Sigmoid colon (tissue), 7 donors: ENCODE results near the gene TJP3. TPM values are rescaled to one million over a fixed set of nuclear protein-coding genes. Genes with fewer than 3 reads are reported as not detected.

Source experiments
- DNase-seq: peaks from one replicate; pipeline ENCODE4 v3.0.0-alpha.2; 2019
- H3K27ac ChIP-seq, 4 donors: fragments of 200-600 bp; sonication (generic); one replicate each; pipeline ENCODE4 v1.5.1; 2016 to 2019; ENCODE audit warnings: mild to moderate bottlenecking in 1 of 4
- H3K27me3 ChIP-seq, 3 donors: fragments of 200-600 bp; sonication (generic); one replicate each; pipeline ENCODE4 v1.5.1; 2019; ENCODE audit warnings: mild to moderate bottlenecking in 1 of 3
- H3K36me3 ChIP-seq, 4 donors: fragments of 200-600 bp; sonication (generic); one replicate each; pipeline ENCODE4 v1.5.1; 2016 to 2019
- H3K4me1 ChIP-seq, 4 donors: fragments of 200-600 bp; sonication (generic); one replicate each; pipeline ENCODE4 v1.5.1; 2017 to 2019
- H3K4me3 ChIP-seq, 4 donors: fragments of 200-600 bp; sonication (generic); one replicate each; pipeline ENCODE4 v1.5.1; 2017 to 2019; ENCODE audit warnings: mild to moderate bottlenecking in 2 of 4, moderate library complexity in 1 of 4
- H3K9me3 ChIP-seq, 4 donors: fragments of 200-600 bp in 3 of 4; sonication (generic) in 3 of 4; one replicate each; pipeline versions ENCODE4 v1.5.1 to v1.6.1; 2013 to 2019
- EP300 ChIP-seq, 4 donors: sonication (generic); formaldehyde crosslinking; IDR thresholded peaks; one replicate each; pipeline ENCODE4 v1.6.1; 2017; ENCODE audit warnings: antibody characterized with exemption in 4 of 4
- POLR2A ChIP-seq, 2 donors: fragments of 450-650 bp; IDR thresholded peaks; one replicate each; pipeline ENCODE4 v1.6.1; 2016; ENCODE audit warnings: antibody characterized with exemption in 2 of 2, mild to moderate bottlenecking in 2 of 2, moderate library complexity in 2 of 2
- POLR2AphosphoS5 ChIP-seq, 4 donors: sonication (generic); formaldehyde crosslinking; IDR thresholded peaks; one replicate each; pipeline ENCODE4 v1.6.1; 2017; ENCODE audit warnings: antibody characterized with exemption in 4 of 4
- WGBS, 2 donors: extraction: QIAGEN DNeasy Blood & Tissue Kit; methylation state at CpG; one replicate each; pipeline ENCODE4 v1.1.7; 2013; 5-methylcytosine and 5-hydroxymethylcytosine counted together
- intact Hi-C: fragments of 100-400 bp; cut with DNase I; formaldehyde crosslinking; loops from one replicate; pipeline ENCODE4 v1.15.1; 2023
- polyA plus RNA-seq, 3 donors: library from polyadenylated mRNA; stranded (reverse); fragments of 200-250 nt; gene quantifications; one replicate each; pipeline ENCODE4 v1.2.3, GENCODE V29; 2013
- total RNA-seq, 4 donors: library from RNA; depleted of rRNA; stranded (reverse); fragments of >200 nt; gene quantifications; one replicate each; pipeline ENCODE4 v1.1.0, GENCODE V29; 2016
- TF ChIP-seq, protein P1 (sequence below), 4 experiments: fragments of 450-650 bp in 3 of 4; fragments of 200-600 bp in 1 of 4; IDR thresholded peaks; one replicate each; pipeline ENCODE4 v1.5.1; 2016 to 2019; ENCODE audit warnings: antibody characterized with exemption in 4 of 4, mild to moderate bottlenecking in 3 of 4, moderate library complexity in 2 of 4
- donor health status: healthy with polysubstance abuse.
- donor health status: Bipolar disorder and iron deficiency.
- donor health status: healthy.

Gene TJP3
- total and polyA plus RNA-seq, 7 donors, result 0.33 to 245 (median 80.2) TPM; not detected in 1

DNA sequence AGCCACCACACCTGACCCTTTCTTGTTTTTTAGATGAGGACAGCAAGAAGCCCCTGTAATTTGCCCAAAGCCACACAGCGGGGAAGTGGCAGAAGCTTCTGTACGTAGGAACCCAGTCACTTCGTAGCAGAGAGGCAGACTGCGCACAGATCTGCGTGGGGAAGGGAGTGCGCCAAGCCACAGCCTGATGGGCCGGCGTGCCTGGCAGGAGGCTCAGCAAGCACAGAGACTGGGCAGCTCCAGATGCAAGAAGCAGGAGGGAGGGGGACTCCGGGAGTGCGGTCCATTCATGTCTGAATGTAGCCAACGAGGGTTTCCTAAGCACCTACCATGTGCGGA is 347 bp upstream of the TJP3 start:
- WGBS, 2 donors, result 22 to 73% methylated on average over 12 of the region's 12 CpGs
- peaks cover 0 to 3% (median 0%) of the 10 kb centered on the region in 3 donors for H3K27me3 ChIP-seq
- no peak for DNase-seq
- H3K4me3 ChIP-seq, result no peak overlapping the region
- intact Hi-C loops, result no loop called here
- TF ChIP-seq, protein P1, sequence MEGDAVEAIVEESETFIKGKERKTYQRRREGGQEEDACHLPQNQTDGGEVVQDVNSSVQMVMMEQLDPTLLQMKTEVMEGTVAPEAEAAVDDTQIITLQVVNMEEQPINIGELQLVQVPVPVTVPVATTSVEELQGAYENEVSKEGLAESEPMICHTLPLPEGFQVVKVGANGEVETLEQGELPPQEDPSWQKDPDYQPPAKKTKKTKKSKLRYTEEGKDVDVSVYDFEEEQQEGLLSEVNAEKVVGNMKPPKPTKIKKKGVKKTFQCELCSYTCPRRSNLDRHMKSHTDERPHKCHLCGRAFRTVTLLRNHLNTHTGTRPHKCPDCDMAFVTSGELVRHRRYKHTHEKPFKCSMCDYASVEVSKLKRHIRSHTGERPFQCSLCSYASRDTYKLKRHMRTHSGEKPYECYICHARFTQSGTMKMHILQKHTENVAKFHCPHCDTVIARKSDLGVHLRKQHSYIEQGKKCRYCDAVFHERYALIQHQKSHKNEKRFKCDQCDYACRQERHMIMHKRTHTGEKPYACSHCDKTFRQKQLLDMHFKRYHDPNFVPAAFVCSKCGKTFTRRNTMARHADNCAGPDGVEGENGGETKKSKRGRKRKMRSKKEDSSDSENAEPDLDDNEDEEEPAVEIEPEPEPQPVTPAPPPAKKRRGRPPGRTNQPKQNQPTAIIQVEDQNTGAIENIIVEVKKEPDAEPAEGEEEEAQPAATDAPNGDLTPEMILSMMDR (IDR thresholded peaks at IDR 0.05), result no peak
- TF ChIP-seq POLR2A (IDR thresholded peaks at IDR 0.05), result no peak
- no peak for TF ChIP-seq EP300 (IDR thresholded peaks at IDR 0.05)
- no peak for TF ChIP-seq POLR2AphosphoS5 (IDR thresholded peaks at IDR 0.05)
- H3K4me1 ChIP-seq, result peaks cover 0 to 8% (median 3%) of the 10 kb centered on the region in 4 donors
- no peaks in the 10 kb centered on the region for H3K9me3 ChIP-seq
- no peaks in the 10 kb centered on the region for H3K36me3 ChIP-seq
- no peak overlapping the region for H3K27ac ChIP-seq

- intact Hi-C loops, result no loop called here
- peak; percentile 8 to 71 (median 62) for TF ChIP-seq POLR2AphosphoS5 (IDR thresholded peaks at IDR 0.05)
- TF ChIP-seq EP300 (IDR thresholded peaks at IDR 0.05), result peak in 1 of 4 donors; percentile 58
- TF ChIP-seq POLR2A (IDR thresholded peaks at IDR 0.05), result no peak
- TF ChIP-seq, protein P1 (IDR thresholded peaks at IDR 0.05), result no peak
- H3K4me1 ChIP-seq, result peaks cover 0 to 14% (median 3%) of the 10 kb centered on the region in 4 donors
- peak; percentile 91 for DNase-seq
- H3K27me3 ChIP-seq, result peaks cover 0 to 3% (median 0%) of the 10 kb centered on the region in 3 donors
- WGBS, 2 donors, result 9 to 37% methylated on average over 20 of the region's 20 CpGs
- no peaks in the 10 kb centered on the region for H3K9me3 ChIP-seq
- no peaks in the 10 kb centered on the region for H3K36me3 ChIP-seq
- H3K27ac ChIP-seq, result no peak overlapping the region
- no peak overlapping the region for H3K4me3 ChIP-seq
These were observed 2.2 kb downstream of the TJP3 start for GRCh38 chr19:3710265-3710812.

DNA sequence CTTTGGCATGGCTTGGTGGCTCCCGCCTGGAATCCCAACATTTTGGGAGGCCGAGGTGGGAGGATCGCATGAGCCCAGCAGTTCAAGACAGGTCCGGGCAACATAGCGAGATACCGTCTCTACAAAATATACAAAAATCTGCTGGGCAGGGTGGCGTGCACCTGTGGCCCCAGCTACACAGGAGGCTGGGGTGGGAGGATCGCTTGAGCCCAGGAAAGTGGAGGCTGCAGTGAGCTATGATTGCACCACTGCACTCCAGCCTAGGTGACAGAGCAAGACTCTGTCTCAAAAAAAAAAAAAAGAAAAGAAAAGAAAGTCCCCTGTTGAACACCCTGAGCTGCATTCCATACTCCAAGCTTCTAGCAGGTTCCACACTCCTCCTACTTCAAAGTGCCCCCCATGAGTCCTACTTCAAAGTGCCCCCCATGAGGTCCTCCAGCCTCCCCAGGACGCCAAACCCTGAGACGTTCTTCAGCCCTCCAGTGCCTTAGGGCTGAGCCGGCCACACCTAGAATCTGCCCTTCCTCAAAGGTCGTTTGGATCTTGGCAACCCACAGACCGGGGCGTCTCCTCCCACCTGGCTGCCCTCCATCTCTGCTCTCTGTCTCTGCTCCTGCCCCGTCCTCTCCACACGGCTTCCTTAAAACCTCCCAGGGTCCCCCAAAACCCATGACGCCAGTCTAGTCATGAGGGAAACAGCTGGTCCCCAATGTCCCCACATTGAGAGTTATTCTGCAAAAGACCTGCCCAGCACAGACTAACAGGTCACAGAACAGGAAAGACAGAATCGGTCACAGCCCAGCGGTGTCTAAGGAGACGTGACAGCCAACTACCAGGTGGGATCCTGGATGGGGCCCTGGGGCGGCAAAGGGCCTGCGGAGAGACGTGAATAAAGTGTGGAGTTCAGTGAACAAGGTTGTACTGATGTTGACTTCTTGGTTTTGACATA is 4.8 kb downstream of the TJP3 start:
- Histone ChIP-seq H3K27me3 (no peaks in the 10 kb centered on the region), H3K27ac (no peak overlapping the region), H3K9me3 (no peaks in the 10 kb centered on the region), H3K4me1 (peaks cover 0 to 14% (median 3%) of the 10 kb centered on the region in 4 donors), H3K36me3 (no peaks in the 10 kb centered on the region), H3K4me3 (no peak overlapping the region)
- WGBS, 2 donors, result 22 to 41% methylated on average over 23 of the region's 23 CpGs
- no peak for TF ChIP-seq EP300 (IDR thresholded peaks at IDR 0.05)
- TF ChIP-seq POLR2AphosphoS5 (IDR thresholded peaks at IDR 0.05), result no peak
- TF ChIP-seq, protein P1 (IDR thresholded peaks at IDR 0.05), result no peak
- TF ChIP-seq POLR2A (IDR thresholded peaks at IDR 0.05), result no peak
- intact Hi-C loops, result no loop called here
- no peak for DNase-seq

DNA sequence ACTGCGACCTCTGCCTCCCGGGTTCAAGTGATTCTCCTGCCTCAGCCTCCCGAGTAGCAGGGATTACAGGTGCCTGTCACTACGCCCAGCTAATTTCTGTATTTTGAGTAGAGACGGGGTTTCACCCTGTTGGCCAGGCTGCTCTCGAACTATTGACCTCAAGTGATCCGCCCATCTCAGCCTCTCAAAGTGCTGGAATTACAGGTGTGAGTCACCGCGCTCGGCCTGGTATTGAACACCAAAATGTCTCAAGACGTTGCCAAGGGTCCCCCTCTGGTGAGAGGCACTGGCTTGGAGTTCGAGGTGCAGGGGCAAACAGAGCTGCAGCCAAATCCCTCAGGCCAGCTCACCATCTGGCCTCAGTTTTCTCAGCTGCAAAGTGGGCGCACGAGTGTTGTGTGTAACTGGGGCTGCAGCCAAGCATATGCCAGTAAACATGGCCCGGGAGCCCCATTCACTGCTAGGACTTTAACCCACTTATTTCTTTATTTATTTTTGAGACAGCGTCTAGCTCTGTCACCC is 8.0 kb downstream of the TJP3 start:
- intact Hi-C loops, result no loop called here
- Histone ChIP-seq H3K27ac (no peak overlapping the region), H3K36me3 (no peaks in the 10 kb centered on the region), H3K27me3 (peaks cover 13 to 27% (median 16%) of the 10 kb centered on the region in 3 donors), H3K4me1 (peaks cover 0 to 15% (median 6%) of the 10 kb centered on the region in 4 donors), H3K4me3 (no peak overlapping the region), H3K9me3 (no peaks in the 10 kb centered on the region)
- 55 to 82% methylated on average over 16 of the region's 16 CpGs for WGBS, 2 donors
- no peak for DNase-seq
- TF ChIP-seq POLR2AphosphoS5 (IDR thresholded peaks at IDR 0.05) (no peak), EP300 (IDR thresholded peaks at IDR 0.05) (no peak), POLR2A (IDR thresholded peaks at IDR 0.05) (no peak)
- TF ChIP-seq, protein P1 (IDR thresholded peaks at IDR 0.05), result no peak
